Fibroblast of mammary gland (primary cell): ENCODE measurements around the gene C15orf62.

Source experiments
- DNase-seq: peaks from one replicate; pipeline ENCODE4 v3.0.0-alpha.2; 2010; ENCODE audit warnings: low read depth
- H3K4me3 ChIP-seq: 2 replicates; pipeline ENCODE4 v1.5.1; 2011; ENCODE audit warnings: low read depth, mild to moderate bottlenecking, low read length, moderate library complexity; ENCODE audit not compliant: control insufficient read depth
- CTCF ChIP-seq: conservative IDR thresholded peaks from 2 replicates; pipeline ENCODE4 v1.5.1; 2011; ENCODE audit warnings: low read depth, low read length, inconsistent platforms; ENCODE audit not compliant: control insufficient read depth, insufficient read depth

The C15orf62 gene

DNA sequence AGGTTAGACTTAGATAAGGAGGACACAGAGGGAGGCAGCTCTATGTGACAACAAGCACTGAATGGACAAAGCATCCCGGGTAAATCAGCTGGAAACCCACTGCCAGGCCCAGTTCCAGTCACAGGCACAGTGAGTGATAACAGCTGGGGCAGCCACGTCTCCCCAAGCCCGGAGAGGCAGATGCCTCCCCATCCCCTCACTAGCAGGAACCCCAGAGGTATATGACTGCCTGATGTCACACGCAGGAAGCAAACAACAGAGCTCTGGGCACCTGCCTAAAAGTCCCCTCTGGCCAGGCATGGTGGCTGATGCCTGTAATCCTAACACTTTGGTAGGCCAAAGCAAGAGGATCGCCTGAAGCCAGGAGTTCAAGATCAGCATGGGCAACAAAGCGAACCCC lies 18.2 kb downstream of the C15orf62 start:
- DNase-seq = no peak
- TF ChIP-seq CTCF = no peak
- H3K4me3 ChIP-seq = no peak overlapping the region

GRCh38 chr15:40789119-40789518 lies 19.3 kb downstream of the C15orf62 start:
- H3K4me3 ChIP-seq = no peak overlapping the region
- no peak for DNase-seq
- no peak for TF ChIP-seq CTCF

DNA sequence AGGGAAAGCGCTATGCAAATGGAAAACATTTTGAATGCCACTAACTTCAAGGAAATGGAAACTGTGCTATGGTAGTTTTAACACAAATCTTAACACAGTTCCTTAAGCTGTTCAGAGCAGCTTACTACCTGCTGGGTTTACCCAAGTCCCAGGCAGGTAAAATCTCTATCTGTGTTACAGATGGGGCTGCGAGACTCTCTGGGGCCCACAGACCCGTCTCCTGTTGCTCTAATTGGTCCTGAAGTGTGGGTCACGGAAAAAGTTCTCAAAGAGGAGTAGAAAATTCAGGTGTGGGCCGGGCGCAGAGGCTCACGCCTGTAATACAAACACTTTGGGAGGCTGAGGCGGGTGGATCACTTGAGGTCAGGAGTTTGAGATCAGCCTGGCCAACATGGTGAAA lies 20.2 kb downstream of the C15orf62 start:
- DNase-seq = no peak

DNA sequence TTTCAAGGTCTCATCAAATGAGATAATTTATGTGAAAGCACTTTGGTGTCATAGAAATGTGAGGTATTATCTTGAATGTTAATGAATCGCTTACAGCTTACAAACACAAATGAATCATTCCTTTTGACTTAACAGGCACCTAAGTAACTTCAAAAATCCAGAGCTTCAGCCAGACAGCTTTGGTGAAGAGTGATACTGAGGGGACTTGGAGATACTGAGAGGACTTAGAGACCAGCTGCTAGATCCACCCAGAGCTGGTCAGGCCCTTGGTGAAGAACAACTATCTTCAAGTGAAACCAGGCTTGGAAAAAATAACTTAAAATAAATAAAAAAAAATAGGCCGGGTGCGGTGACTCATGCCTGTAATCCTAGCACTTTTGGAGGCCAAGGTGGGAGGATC lies 20.9 kb downstream of the C15orf62 start:
- TF ChIP-seq CTCF = no peak
- peak; percentile 27 for DNase-seq
- H3K4me3 ChIP-seq = no peak overlapping the region

More for the DNA sequence above, 20.2 kb downstream of the C15orf62 start:
- no peak for TF ChIP-seq CTCF
- no peak overlapping the region for H3K4me3 ChIP-seq

- no peak for DNase-seq
- TF ChIP-seq CTCF = no peak
- H3K4me3 ChIP-seq = no peak overlapping the region
Measured at GRCh38 chr15:40792394-40792793, 22.6 kb downstream of the C15orf62 start.

DNA sequence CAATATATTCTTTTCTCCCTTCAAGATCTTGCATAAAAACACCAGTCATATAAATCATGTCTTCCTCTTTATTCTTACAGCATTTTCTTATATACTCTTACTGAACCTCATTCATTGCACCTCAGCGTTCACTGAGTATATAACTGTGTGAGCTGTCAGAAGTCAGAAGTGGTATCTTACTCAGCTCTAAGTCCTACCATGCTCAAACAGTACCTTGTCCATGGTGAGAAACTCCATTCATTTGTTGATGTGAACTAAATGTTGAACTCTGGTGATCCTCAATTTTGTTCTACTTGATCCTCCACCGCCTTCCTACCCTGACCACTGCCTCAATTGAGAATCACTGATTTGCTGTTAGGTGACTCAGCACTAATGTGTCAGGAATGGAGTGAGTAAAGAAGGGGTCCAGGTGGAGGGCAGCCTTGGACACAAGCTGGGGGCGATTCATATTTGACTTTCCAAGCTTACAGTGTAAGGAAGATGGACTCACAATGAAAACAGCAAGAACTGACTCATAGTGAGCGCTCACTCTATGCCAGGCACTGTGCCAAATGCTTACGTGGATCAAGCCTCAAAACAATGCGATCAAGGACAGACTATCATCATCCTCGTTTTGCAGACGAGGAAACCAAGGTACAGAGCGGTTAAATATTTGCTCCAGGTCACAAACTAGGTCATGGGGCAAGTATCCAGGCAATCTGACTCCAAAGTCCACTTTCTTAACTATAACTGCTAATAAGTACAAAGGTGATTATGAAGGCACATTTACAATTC lies 23.6 kb downstream of the C15orf62 start:
- no peak overlapping the region for H3K4me3 ChIP-seq
- peak; percentile 99 for DNase-seq
- no peak for TF ChIP-seq CTCF
